Endothelial cell of umbilical vein (primary cell): Measurements from ENCODE around the gene ITPR2.

ENCODE experiments used
- CTCF ChIP-seq, 2 donors: IDR thresholded peaks; 1 replicate in 1 of 2; 2 replicates in 1 of 2; pipeline ENCODE4 v1.5.1; 2011; ENCODE audit warnings: low read length in 2 of 2, mild to moderate bottlenecking in 2 of 2, moderate library complexity in 2 of 2, control low read depth in 1 of 2, inconsistent platforms in 1 of 2, low read depth in 1 of 2; ENCODE audit not compliant: insufficient read depth in 1 of 2; ENCODE audit errors: extremely low read depth in 1 of 2
- EZH2 ChIP-seq: IDR thresholded peaks from 2 replicates; pipeline ENCODE4 v1.6.1; 2012; ENCODE audit warnings: borderline replicate concordance, low read depth, mild to moderate bottlenecking, moderate library complexity, low read length, inconsistent platforms; ENCODE audit not compliant: severe bottlenecking
- POLR2A ChIP-seq: IDR thresholded peaks from 2 replicates; pipeline ENCODE4 v1.6.1; 2012; ENCODE audit warnings: low read depth, mild to moderate bottlenecking, control low read depth, low read length
- POLR2AphosphoS5 ChIP-seq: IDR thresholded peaks from 2 replicates; pipeline ENCODE4 v1.6.1; 2012; ENCODE audit warnings: low read depth, mild to moderate bottlenecking, control low read depth, low read length, moderate library complexity; ENCODE audit not compliant: insufficient read depth

GRCh38 chr12:26696613-26697092, 136.3 kb downstream of the ITPR2 start:
- TF ChIP-seq POLR2A (no peak), CTCF (IDR thresholded peaks at IDR 0.05; ENCODE audit: extremely low read depth in 1 of 2, insufficient read depth in 1 of 2, low read depth in 1 of 2, low read length in 2 of 2) (no peak), POLR2AphosphoS5 (no peak), EZH2 (no peak)
